Left lung (tissue), 14 donors: ENCODE data around the gene ATP6V1A. TPM values are rescaled to one million over a fixed set of nuclear protein-coding genes. Genes with fewer than 3 reads are reported as not detected.

Experiments
- ATAC-seq: fragments of 200-7000 bp; cut with Tn5 transposase; one replicate; pipeline ENCODE4 v1.9.1; 2020; ENCODE audit warnings: moderate library complexity
- DNase-seq, 4 donors: peaks; one replicate each; pipeline ENCODE4 v3.0.0-alpha.2; 2013 to 2020
- H3K27ac ChIP-seq, 2 donors: fragments of 200-600 bp; sonication (generic) in 1 of 2; one replicate each; pipeline versions ENCODE4 v1.5.0 to v1.8.0; 2020 to 2021
- H3K27me3 ChIP-seq, 2 donors: fragments of 200-600 bp; sonication (generic) in 1 of 2; one replicate each; pipeline versions ENCODE4 v1.5.0 to v1.8.0; 2020 to 2021
- H3K36me3 ChIP-seq, 2 donors: fragments of 200-600 bp; sonication (generic) in 1 of 2; one replicate each; pipeline versions ENCODE4 v1.5.0 to v1.8.0; 2020 to 2021
- H3K4me1 ChIP-seq, 2 donors: fragments of 200-600 bp; one replicate each; pipeline ENCODE4 v1.8.0; 2021
- H3K4me3 ChIP-seq, 2 donors: fragments of 200-600 bp; sonication (generic) in 1 of 2; one replicate each; pipeline versions ENCODE4 v1.5.0 to v1.8.0; 2020 to 2021; ENCODE audit warnings: mild to moderate bottlenecking in 1 of 2
- H3K9me3 ChIP-seq, 2 donors: fragments of 200-600 bp; sonication (generic) in 1 of 2; one replicate each; pipeline versions ENCODE4 v1.5.0 to v1.8.0; 2020 to 2021
- CTCF ChIP-seq, 2 donors: fragments of 200-600 bp; sonication (generic) in 1 of 2; IDR thresholded peaks; one replicate each; pipeline versions ENCODE4 v1.5.0 to v1.8.0; 2021; ENCODE audit warnings: antibody characterized with exemption in 2 of 2
- intact Hi-C, 2 donors: fragments of 100-400 bp; cut with DNase I; formaldehyde crosslinking; loops; one replicate each; pipeline versions ENCODE4 v1.11.2 to v1.14.2; 2022
- long read RNA-seq, 12 donors: library from polyadenylated mRNA in 2 of 12; unstranded in 2 of 12; transcript quantifications; one replicate each; pipeline ENCODE4 v2.0.0 and lab custom pipeline, GENCODE V29; 2019 to 2026
- polyA plus RNA-seq, 6 donors: library from polyadenylated mRNA; unstranded; fragments of 120-200 nt; gene quantifications; one replicate each; pipeline ENCODE4 v1.2.1, GENCODE V29; 2013; ENCODE audit not compliant: insufficient read length in 6 of 6
- total RNA-seq, 2 donors: library from RNA; stranded (reverse); fragmentation: NEBNext Ultra II Directional; extraction: Animal tissue kit (Norgen Biotek cat#: 25700); gene quantifications; one replicate each; pipeline ENCODE4 v1.2.1, GENCODE V29; 2021
- donor health status: DM: no; HTN: yes; CAD: no.
- donor health status: DM: no; HTN: no; CAD: no.

ATP6V1A gene
- 100 to 1,000 TPM; 111 to 137 TPM for total RNA-seq
- polyA plus RNA-seq: 10 to 100 TPM; 39.6 to 53.9 (median 49.3) TPM
- long read RNA-seq, donor 1, full-length matches to known transcripts: 9 of 9 reads
- long read RNA-seq, donor 1, partial matches to known transcripts: 0 of 9 reads
- long read RNA-seq, donor 1, other reads (novel, unspliced or antisense): 0 of 9 reads
- long read RNA-seq, donor 2, full-length matches to known transcripts: 11 of 11 reads
- long read RNA-seq, donor 2, partial matches to known transcripts: 0 of 11 reads
- long read RNA-seq, donor 2, other reads (novel, unspliced or antisense): 0 of 11 reads
- long read RNA-seq, donor 3, full-length matches to known transcripts: 7 of 7 reads
- long read RNA-seq, donor 3, partial matches to known transcripts: 0 of 7 reads
- long read RNA-seq, donor 3, other reads (novel, unspliced or antisense): 0 of 7 reads
- long read RNA-seq, donor 4, full-length matches to known transcripts: 9 of 13 reads
- long read RNA-seq, donor 4, partial matches to known transcripts: 2 of 13 reads
- long read RNA-seq, donor 4, other reads (novel, unspliced or antisense): 2 of 13 reads
- long read RNA-seq, donor 5, full-length matches to known transcripts: 8 of 8 reads
- long read RNA-seq, donor 5, partial matches to known transcripts: 0 of 8 reads
- long read RNA-seq, donor 5, other reads (novel, unspliced or antisense): 0 of 8 reads
- long read RNA-seq, donor 6, full-length matches to known transcripts: 5 of 5 reads
- long read RNA-seq, donor 6, partial matches to known transcripts: 0 of 5 reads
- long read RNA-seq, donor 6, other reads (novel, unspliced or antisense): 0 of 5 reads
- long read RNA-seq, donor 7, full-length matches to known transcripts: 4 of 4 reads
- long read RNA-seq, donor 7, partial matches to known transcripts: 0 of 4 reads
- long read RNA-seq, donor 7, other reads (novel, unspliced or antisense): 0 of 4 reads
- long read RNA-seq, donor 8, full-length matches to known transcripts: 3 of 3 reads
- long read RNA-seq, donor 8, partial matches to known transcripts: 0 of 3 reads
- long read RNA-seq, donor 8, other reads (novel, unspliced or antisense): 0 of 3 reads
- long read RNA-seq, donor 9: 0 reads
- long read RNA-seq, donor 10, full-length matches to known transcripts: 3 of 7 reads
- long read RNA-seq, donor 10, partial matches to known transcripts: 1 of 7 reads
- long read RNA-seq, donor 10, other reads (novel, unspliced or antisense): 3 of 7 reads
- long read RNA-seq, donor 11, full-length matches to known transcripts: 18 of 18 reads
- long read RNA-seq, donor 11, partial matches to known transcripts: 0 of 18 reads
- long read RNA-seq, donor 11, other reads (novel, unspliced or antisense): 0 of 18 reads
- long read RNA-seq, donor 12, full-length matches to known transcripts: 5 of 5 reads
- long read RNA-seq, donor 12, partial matches to known transcripts: 0 of 5 reads
- long read RNA-seq, donor 12, other reads (novel, unspliced or antisense): 0 of 5 reads

GRCh38 chr3:113746548-113747282, at the start of gene ATP6V1A:
Gene ATP6V1A (plus strand): TSS chr3:113747035. CDS start chr3:113778754, 31,719 bp downstream.
- DNase-seq (peak; percentile 89 to 96 (median 93)), ATAC-seq (peak; percentile 75)
- no peaks in the 10 kb centered on the region for H3K9me3 ChIP-seq
- no peak for TF ChIP-seq CTCF (IDR thresholded peaks at IDR 0.05)
- no peaks in the 10 kb centered on the region for H3K27me3 ChIP-seq
- H3K4me1 ChIP-seq: peaks cover 20 to 71% of the 10 kb centered on the region in 2 donors
- H3K36me3 ChIP-seq: no peaks in the 10 kb centered on the region
- H3K4me3 ChIP-seq: peak within 1 kb of the TSS; percentile 81 to 89
- intact Hi-C loops: no loop called here
- peak within 1 kb of the TSS; percentile 97 to 99 for H3K27ac ChIP-seq

- peaks cover 6 to 44% of the 10 kb centered on the region in 2 donors for H3K4me1 ChIP-seq
- peak overlapping the region; percentile 86 to 95 for H3K27ac ChIP-seq
- TF ChIP-seq CTCF (IDR thresholded peaks at IDR 0.05): no peak
- intact Hi-C loops: no loop called here
- peak overlapping the region; percentile 48 to 81 for H3K4me3 ChIP-seq
- DNase-seq (peak in 2 of 4 donors; percentile 37 to 38), ATAC-seq (peak; percentile 2)
- H3K27me3 ChIP-seq: no peaks in the 10 kb centered on the region
- H3K36me3 ChIP-seq: no peaks in the 10 kb centered on the region
- H3K9me3 ChIP-seq: no peaks in the 10 kb centered on the region
Observed at GRCh38 chr3:113697500-113698090, 49.2 kb upstream of the ATP6V1A start.

GRCh38 chr3:113698213-113698742, 48.6 kb upstream of the ATP6V1A start:
- Histone ChIP-seq H3K27ac (no peak overlapping the region), H3K27me3 (no peaks in the 10 kb centered on the region), H3K9me3 (no peaks in the 10 kb centered on the region), H3K4me1 (peaks cover 6 to 44% of the 10 kb centered on the region in 2 donors), H3K4me3 (peak overlapping the region; percentile 28 to 81), H3K36me3 (no peaks in the 10 kb centered on the region)
- intact Hi-C loops: no loop called here
- TF ChIP-seq CTCF (IDR thresholded peaks at IDR 0.05): no peak
- ATAC-seq (no peak), DNase-seq (no peak)

GRCh38 chr3:113698956-113699355, 47.9 kb upstream of the ATP6V1A start:
- Histone ChIP-seq H3K4me3 (peak overlapping the region; percentile 26 to 28), H3K4me1 (peaks cover 6 to 37% of the 10 kb centered on the region in 2 donors), H3K9me3 (no peaks in the 10 kb centered on the region), H3K27me3 (no peaks in the 10 kb centered on the region), H3K36me3 (no peaks in the 10 kb centered on the region), H3K27ac (peak overlapping the region in 1 of 2 donors; percentile 4)
- no peak for TF ChIP-seq CTCF (IDR thresholded peaks at IDR 0.05)
- ATAC-seq: peak; percentile 7
- DNase-seq: peak in 3 of 4 donors; percentile 19 to 80 (median 52)
- intact Hi-C loops: no loop called here
